OCI-LY1 (cell line): Measurements from ENCODE around the gene COG4.

Experiments used
- CTCF ChIP-seq: fragments of 200-600 bp; sonication (generic), shearing (Covaris generic); IDR thresholded peaks from 2 replicates; pipeline ENCODE4 v1.5.1; 2017; ENCODE audit warnings: mild to moderate bottlenecking, antibody characterized with exemption, low read length, moderate library complexity, mixed read lengths
- EZH2 ChIP-seq: fragments of 200-600 bp; sonication (generic), shearing (Covaris generic); IDR thresholded peaks from 2 replicates; pipeline ENCODE4 v1.8.0; 2017; ENCODE audit warnings: borderline replicate concordance, mixed run types, mild to moderate bottlenecking, antibody characterized with exemption, low read length, moderate library complexity, mixed read lengths

GRCh38 chr16:70544548-70544947, 21.2 kb upstream of the COG4 start:
- TF ChIP-seq CTCF (no peak), EZH2 (no peak)
